HG03520 (cell line): ENCODE data around the gene IMMP2L.
A peak's percentile ranks its signal among the peaks of the same experiment; 100 is the strongest.

ENCODE experiments used
- ATAC-seq: cut with Tn5 transposase; IDR thresholded peaks from one replicate; pipeline ENCODE4 v1.9.1; 2021; ENCODE audit warnings: mild to moderate bottlenecking, moderate library complexity; ENCODE audit not compliant: unreplicated experiment

The IMMP2L gene

GRCh38 chr7:111408724-111409123, 153.6 kb downstream of the IMMP2L start:
- ATAC-seq: no peak

DNA sequence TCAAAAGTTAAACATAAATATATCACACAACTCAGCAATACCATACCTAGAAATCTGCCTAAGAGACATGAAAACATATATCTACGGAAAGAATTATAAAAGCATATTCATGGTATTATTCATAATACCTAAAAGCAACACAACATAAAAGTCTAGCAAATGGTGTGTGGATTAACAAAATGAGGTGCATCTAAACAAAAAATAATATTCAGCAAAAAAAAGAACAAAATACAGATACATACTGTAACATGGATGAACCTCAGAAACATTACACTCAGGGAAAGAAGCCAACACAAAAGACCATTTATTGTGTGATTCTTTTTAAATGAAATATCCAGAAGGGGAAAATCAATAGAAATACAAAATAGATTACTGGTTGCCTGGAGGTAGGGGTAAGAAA, 155.0 kb downstream of the IMMP2L start:
- no peak for ATAC-seq

GRCh38 chr7:111405621-111406020, 156.7 kb downstream of the IMMP2L start:
- ATAC-seq: no peak

GRCh38 chr7:111401516-111401915, 160.8 kb downstream of the IMMP2L start:
- no peak for ATAC-seq

DNA sequence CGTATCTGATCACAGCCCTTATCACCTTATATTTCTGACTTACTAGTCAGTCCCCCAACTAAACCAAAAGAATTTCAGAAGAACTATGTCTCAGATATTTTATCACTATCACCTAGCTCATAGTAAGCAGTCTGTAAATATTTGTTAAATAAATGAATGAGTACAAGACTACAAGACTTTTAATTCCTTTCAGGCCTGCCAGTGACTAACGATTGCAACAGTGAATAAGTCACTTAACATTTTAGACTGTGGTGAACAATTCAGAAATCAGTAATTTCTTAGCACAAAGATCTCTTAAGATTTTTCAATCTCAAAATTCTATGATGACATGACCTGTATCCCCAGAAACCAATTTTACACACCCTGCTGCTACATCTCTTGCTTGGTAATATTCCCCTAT, 162.2 kb downstream of the IMMP2L start:
- no peak for ATAC-seq

- ATAC-seq: no peak
Observed at GRCh38 chr7:111394891-111395290, 167.4 kb downstream of the IMMP2L start.

DNA sequence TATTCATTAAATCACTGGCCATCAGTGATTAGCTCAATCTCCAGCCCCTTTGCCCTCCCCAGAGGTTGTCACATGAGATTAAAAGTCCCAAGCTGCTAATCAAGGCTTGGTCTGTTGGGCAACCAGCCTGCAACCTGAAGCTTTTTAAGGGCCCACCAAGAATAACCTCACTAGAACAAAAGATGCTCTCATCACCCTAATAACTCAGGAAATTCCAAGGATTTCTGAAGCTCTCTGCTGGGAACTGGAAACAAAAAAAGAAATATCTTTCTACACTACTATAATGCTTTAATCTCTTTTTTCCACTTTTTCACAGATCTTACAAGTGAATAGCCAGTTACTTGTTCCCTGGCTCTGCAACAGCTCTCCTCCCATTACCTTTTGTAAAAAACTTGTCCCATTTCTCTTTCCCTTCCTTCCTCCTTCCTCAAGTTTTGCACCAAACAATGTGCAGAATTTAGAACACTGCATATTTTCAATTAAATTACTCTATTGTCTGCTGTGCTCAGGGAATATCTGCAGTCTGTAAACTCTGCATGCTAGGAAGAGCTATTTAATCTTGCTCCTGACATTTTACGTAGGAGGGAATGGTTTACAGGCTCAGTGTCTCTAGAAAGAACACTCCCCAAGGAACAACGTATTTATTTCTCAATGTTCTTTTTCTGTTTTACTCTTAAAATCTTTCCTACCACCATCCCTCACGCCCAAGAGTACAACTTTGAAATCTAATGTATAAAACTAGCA, 169.1 kb downstream of the IMMP2L start:
- ATAC-seq: no peak

GRCh38 chr7:111392294-111392693, 170.0 kb downstream of the IMMP2L start:
- ATAC-seq: no peak

- ATAC-seq: no peak
Observed at GRCh38 chr7:111390000-111390399, 172.3 kb downstream of the IMMP2L start.

DNA sequence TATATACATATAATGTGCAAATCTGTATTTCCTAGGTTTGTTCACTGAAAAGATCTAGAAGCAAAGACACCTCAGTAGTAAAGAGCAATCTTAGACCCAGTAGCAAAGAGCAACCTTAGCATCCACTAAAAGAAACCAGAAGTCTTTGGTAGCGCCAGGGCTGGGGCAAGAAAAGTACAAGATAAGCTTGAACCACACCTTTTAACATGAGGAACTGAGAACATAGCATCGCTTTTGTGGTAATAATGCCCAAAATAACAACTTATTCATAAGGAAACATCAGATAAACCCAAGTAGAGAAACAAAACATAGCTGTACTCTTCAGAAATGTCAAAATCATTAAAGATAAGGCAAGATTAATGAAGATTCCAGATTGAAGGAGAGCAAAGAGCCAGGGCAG, 173.4 kb downstream of the IMMP2L start:
- ATAC-seq: peak; percentile 88

GRCh38 chr7:111388016-111388415, 174.3 kb downstream of the IMMP2L start:
- no peak for ATAC-seq

DNA sequence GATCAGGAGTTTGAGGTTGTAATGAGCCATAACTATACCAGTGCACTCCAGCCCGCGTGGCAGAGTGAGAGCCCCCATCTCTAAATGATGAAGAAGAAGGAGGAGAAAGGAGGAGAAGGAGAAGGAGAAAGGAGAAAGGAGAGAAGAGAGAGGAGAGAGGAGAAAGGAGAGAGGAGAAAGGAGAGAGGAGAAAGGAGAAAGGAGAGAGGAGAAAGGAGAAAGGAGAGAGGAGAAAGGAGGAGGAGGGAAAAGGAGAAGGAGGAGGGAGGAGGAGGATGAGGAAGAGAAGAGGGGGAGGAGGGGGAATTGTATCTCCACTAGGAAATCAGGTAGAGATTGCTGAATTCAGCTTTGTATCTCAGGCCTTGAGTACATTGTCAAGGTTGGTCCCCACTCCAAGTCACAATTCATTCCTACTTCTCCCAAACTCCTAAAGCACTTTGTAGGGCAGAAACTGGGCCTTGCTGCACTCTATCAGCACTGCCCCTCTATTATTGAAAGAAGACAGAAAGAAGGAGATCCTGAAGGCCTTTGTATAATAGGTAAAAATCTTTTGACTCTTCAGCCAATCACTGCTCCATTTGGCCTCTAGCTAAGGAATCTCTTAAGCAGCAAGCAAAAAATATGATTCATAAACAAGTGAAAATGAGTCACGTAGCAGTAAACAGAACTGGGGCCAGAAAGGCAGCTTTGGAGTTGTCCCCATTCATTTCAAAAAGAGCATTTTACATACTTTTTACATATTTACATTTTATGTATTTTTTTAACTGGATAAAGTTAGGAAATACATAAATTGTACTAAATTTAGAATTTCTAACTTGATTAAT, 178.0 kb downstream of the IMMP2L start:
- no peak for ATAC-seq

- no peak for ATAC-seq
Observed at GRCh38 chr7:111383133-111383532, 179.2 kb downstream of the IMMP2L start.

GRCh38 chr7:111381590-111381989, 180.7 kb downstream of the IMMP2L start:
- no peak for ATAC-seq

- no peak for ATAC-seq
Observed at GRCh38 chr7:111380945-111381344, 181.3 kb downstream of the IMMP2L start.

DNA sequence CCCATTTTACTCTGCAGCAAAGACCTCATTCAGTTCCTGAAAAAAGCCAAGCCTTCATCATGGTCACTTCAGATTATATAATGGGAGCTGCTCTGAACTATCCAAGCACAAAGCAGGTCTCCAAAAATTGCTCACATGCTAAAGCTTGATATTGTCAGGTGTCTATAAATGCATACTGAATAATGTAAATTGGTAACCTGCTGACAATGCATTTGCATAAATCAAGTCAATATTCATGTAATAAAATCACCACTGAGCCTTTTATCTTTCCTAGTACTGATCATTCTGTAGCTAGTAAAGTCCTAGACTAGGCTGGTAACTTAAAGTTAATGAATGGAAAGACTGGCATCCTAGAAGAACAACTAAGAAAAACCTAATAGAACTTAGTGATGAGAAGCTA, 188.3 kb downstream of the IMMP2L start:
- no peak for ATAC-seq

DNA sequence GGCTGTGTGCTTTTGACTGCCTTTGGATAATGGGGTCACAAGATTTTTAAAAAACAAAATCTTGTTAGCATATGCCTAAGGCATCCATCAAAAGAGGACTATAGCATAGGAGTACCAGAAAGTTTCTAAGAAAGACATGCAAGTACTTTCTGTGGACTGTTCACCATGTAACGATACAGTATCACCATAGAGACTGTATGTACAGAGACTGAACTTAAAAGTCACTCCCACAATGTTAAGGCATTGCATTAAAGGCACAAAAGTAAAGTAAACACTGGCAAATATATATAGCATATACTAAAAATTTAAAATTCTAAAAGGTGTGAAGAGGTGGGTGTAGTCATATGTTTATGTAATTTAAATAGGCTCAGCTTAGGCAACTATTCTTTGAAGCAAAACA, 190.9 kb downstream of the IMMP2L start:
- no peak for ATAC-seq

DNA sequence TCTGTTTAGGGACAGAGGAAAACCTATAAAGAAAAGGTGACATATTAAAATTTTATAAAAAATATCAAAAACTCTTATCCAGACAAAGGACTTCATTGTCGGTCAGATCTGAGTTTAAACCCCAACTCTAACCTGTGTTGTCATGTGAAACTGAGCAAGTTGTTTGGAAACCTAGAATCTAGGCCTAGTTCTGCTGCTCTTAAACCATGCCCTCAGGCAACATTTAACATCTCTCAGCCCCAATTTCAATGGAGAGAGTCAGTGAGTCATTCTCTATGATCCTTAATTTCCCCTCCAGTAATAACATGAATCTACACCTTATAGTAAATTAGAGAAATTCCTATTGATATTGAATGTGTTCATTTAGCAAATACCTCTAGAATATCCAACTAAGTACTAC, 192.3 kb downstream of the IMMP2L start:
- ATAC-seq: no peak

DNA sequence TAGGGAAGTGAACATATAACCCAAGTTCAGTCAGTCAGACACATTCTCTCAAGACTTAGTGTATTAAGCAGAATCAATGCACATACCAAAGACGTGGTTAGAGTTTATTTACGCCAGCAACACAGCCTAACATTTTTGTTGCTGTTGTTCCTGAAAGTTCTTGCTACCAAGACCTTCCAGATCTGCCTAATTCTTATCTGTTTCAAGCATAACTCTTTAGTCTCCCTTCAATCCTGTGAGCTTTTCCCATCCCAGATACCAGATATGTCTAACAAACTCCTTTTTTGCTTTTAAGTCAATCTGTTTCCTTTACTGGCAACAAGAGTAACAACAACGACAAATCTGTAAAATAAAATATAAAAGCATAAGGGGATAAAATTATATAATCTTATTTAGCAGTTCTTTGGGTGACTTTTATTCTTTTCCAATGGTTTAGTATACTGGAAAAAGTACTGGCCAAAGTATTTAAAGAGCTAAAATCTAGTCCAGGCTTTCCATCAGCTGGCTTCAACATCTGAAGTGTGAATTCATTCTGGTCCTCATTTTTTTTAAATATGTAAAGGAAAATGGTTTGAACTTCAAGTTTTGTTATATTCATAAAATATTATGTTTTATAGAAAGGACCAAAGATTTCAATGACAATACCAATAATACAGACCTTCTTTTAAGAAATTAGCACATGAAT, 193.8 kb downstream of the IMMP2L start:
- ATAC-seq: no peak

- ATAC-seq: no peak
Observed at GRCh38 chr7:111364413-111364812, 197.9 kb downstream of the IMMP2L start.

DNA sequence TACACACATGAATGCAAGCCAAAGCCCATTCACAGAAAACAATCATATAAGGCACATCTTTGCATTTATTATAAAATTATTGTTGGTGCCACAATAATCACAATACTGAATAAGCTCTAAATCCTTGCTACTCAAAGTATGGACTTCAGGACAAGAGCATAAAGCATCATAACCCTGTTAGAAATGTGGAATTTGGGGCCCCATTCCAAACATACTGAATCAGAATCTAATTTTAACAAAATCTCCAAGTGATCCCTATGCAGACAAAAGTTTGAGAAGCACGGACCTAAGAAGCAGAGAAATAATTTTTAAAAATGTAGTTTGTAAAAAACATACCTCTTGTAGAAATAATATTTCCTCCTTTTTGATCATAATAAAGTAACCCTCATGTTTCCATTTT, 199.2 kb downstream of the IMMP2L start:
- ATAC-seq: no peak
